ENCODE measurements around the gene KCNQ1. TPM values are rescaled to one million over a fixed set of nuclear protein-coding genes. Genes with fewer than 3 reads are reported as not detected.
A peak's percentile ranks its signal among the peaks of the same experiment; 100 is the strongest.

Gene KCNQ1
- total RNA-seq, 1 donor from 2014 or later = 0.16 TPM

DNA sequence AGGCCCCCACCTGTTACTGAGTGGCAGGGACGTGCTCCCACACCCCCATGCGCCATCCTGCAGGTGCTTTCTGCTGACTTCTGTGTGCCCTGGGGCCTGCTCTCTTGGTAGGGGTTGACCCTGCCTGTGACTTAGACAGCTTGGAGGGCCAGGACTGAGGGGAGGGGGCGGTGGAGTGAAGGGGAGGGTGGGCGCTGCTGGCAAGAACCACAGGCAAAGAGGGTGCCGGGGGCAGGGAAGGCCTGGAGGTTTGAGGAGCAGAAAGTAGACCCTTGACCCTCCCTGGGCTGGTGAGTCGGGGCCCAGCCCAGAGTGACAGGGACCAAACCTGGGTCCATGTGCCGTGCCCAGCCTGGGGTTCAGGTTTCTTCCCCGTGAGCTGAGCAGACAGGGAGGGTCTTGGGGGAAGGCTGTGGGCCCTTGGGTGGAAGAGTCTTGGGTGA is 17.8 kb downstream of the KCNQ1 start:
- no peak for DNase-seq (ENCODE audit: extremely low spot score, unreplicated experiment)
- Mint-ChIP-seq H3K4me3 (ENCODE audit: unreplicated experiment) (no peak overlapping the region), H3K27ac (ENCODE audit: unreplicated experiment) (no peak overlapping the region), H3K9me3 (ENCODE audit: unreplicated experiment) (no peaks in the 10 kb centered on the region), H3K36me3 (ENCODE audit: unreplicated experiment) (no peaks in the 10 kb centered on the region), H3K27me3 (ENCODE audit: unreplicated experiment) (peaks cover 15% of the 10 kb centered on the region), H3K4me1 (ENCODE audit: unreplicated experiment) (no peaks in the 10 kb centered on the region)
- TF ChIP-seq, protein P1, sequence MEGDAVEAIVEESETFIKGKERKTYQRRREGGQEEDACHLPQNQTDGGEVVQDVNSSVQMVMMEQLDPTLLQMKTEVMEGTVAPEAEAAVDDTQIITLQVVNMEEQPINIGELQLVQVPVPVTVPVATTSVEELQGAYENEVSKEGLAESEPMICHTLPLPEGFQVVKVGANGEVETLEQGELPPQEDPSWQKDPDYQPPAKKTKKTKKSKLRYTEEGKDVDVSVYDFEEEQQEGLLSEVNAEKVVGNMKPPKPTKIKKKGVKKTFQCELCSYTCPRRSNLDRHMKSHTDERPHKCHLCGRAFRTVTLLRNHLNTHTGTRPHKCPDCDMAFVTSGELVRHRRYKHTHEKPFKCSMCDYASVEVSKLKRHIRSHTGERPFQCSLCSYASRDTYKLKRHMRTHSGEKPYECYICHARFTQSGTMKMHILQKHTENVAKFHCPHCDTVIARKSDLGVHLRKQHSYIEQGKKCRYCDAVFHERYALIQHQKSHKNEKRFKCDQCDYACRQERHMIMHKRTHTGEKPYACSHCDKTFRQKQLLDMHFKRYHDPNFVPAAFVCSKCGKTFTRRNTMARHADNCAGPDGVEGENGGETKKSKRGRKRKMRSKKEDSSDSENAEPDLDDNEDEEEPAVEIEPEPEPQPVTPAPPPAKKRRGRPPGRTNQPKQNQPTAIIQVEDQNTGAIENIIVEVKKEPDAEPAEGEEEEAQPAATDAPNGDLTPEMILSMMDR (IDR thresholded peaks at IDR 0.05) = no peak

DNA sequence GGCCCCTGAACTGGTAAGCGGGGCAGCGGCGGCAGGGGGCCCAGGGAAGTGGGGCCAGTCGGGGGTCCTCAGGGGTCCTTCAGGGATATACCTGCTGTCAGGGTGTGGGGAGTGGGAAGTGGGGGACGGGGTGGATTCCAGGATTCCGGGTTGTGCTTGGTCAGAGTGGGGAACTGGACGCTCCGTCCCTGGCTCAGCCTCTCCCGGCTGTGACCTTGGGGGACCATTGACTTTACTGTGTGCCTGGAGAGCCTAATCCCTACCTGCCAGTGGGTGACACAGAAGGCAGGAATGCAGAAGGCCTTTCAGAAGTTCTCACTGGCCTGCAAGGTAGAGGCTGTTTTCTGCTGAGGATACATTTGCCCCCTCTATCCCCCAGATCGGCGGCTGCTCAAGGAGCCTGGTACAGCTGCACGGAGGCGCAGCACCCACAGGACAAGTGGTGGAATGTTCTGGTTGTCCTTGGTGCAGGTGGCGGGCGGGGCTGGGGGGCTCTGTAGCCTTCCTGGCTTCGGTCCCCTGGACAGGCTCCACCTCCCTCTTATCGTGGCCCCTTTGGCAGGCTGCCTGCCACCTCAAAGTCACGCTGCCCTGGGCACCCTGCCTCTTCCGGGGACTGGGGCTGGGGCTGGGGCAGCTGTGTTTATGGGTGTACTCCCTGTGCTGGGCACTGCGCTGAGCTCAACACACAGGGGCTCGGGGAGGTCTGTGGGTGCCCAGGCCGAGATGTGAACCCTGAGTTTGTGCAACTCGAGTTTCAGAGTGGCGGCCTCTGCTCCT is 18.4 kb downstream of the KCNQ1 start:
- no peaks in the 10 kb centered on the region for H3K36me3 Mint-ChIP-seq (ENCODE audit: unreplicated experiment)
- no peak overlapping the region for H3K27ac Mint-ChIP-seq (ENCODE audit: unreplicated experiment)
- TF ChIP-seq, protein P1 (IDR thresholded peaks at IDR 0.05) = no peak
- no peaks in the 10 kb centered on the region for H3K9me3 Mint-ChIP-seq (ENCODE audit: unreplicated experiment)
- H3K27me3 Mint-ChIP-seq (ENCODE audit: unreplicated experiment) = peaks cover 10% of the 10 kb centered on the region
- DNase-seq (ENCODE audit: extremely low spot score, unreplicated experiment) = peak; percentile 77
- no peaks in the 10 kb centered on the region for H3K4me1 Mint-ChIP-seq (ENCODE audit: unreplicated experiment)
- H3K4me3 Mint-ChIP-seq (ENCODE audit: unreplicated experiment) = no peak overlapping the region

DNA sequence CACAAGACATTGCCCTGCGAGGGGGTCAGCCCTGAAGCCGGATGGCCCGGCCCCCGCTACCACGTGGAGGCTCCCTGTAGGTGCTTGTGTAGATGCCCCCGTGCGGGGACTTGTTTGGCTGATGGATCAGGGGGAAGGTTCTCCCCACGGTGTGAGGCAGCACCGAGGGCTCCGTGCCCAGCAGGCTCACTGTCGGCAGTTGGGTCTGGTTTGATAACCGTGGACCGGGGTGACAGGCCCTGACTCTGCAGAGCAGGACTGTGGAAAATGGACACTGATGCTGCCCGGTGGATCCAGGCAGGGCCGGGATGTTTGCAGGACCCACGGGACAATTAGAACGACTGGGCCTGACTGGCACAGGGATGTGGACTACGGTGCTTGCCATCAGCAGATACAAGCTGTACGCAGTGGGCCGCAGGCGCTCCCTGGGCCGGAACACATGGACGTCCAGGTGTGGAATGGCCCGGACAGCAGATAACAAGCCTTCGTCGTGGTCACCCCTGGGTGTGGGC is 19.0 kb downstream of the KCNQ1 start:
- Mint-ChIP-seq H3K27ac (ENCODE audit: unreplicated experiment) (no peak overlapping the region), H3K4me3 (ENCODE audit: unreplicated experiment) (no peak overlapping the region), H3K4me1 (ENCODE audit: unreplicated experiment) (no peaks in the 10 kb centered on the region), H3K9me3 (ENCODE audit: unreplicated experiment) (no peaks in the 10 kb centered on the region), H3K27me3 (ENCODE audit: unreplicated experiment) (peaks cover 6% of the 10 kb centered on the region), H3K36me3 (ENCODE audit: unreplicated experiment) (no peaks in the 10 kb centered on the region)
- peak; percentile 81 for DNase-seq (ENCODE audit: extremely low spot score, unreplicated experiment)
- TF ChIP-seq, protein P1 (IDR thresholded peaks at IDR 0.05) = no peak

DNA sequence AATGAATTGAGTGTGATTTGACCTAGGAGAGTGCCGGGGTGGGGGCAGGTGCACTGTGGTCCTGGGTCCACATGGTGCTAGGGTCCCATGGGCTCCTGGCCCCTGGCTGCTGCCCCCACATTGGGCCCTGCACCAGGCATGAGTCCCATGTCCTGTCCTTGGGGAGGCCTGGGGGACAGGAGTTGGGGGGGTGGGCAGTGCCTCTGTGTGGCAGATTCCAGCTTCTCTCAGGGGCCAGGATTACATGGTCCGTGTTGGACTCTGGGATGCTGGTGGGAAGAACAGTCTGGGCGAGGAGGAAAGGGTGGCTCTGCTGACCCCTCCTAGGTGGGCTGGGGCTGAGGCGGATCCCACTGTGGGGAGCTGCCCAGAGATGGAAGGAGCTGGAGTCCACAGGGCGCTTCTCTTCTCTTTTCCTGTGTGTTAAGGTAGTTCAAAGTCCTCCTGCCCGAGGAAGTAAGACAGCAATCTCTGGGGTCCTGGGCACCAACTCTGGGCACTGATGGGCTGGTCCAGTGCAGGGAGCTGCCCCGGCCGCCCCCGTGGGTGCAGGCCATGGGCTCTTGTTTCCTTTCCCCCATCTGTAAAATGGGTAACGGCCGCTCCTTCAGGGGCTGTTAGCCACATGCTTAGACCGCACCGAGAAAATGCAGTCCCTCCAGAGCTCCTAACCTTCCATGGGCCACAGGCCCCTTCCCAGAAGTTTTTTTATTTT is 19.8 kb downstream of the KCNQ1 start:
- H3K27me3 Mint-ChIP-seq (ENCODE audit: unreplicated experiment) = peaks cover 11% of the 10 kb centered on the region
- H3K9me3 Mint-ChIP-seq (ENCODE audit: unreplicated experiment) = no peaks in the 10 kb centered on the region
- H3K36me3 Mint-ChIP-seq (ENCODE audit: unreplicated experiment) = no peaks in the 10 kb centered on the region
- DNase-seq (ENCODE audit: extremely low spot score, unreplicated experiment) = peak; percentile 66
- TF ChIP-seq, protein P1 (IDR thresholded peaks at IDR 0.05) = no peak
- H3K4me1 Mint-ChIP-seq (ENCODE audit: unreplicated experiment) = no peaks in the 10 kb centered on the region
- H3K4me3 Mint-ChIP-seq (ENCODE audit: unreplicated experiment) = no peak overlapping the region
- H3K27ac Mint-ChIP-seq (ENCODE audit: unreplicated experiment) = no peak overlapping the region

All from osteocyte (in vitro differentiated cells).